GM19463 (cell line): ENCODE results near the gene EVPLL.
"Not testable (repeated sequence)": the region's sequence is repeated elsewhere in the genome, so short reads cannot be mapped to it uniquely, and the experiment has no call there.

Source experiments
- ATAC-seq: cut with Tn5 transposase; IDR thresholded peaks from one replicate; pipeline ENCODE4 v1.9.1; 2021; ENCODE audit warnings: mild to moderate bottlenecking, moderate library complexity; ENCODE audit not compliant: unreplicated experiment

The EVPLL gene

DNA sequence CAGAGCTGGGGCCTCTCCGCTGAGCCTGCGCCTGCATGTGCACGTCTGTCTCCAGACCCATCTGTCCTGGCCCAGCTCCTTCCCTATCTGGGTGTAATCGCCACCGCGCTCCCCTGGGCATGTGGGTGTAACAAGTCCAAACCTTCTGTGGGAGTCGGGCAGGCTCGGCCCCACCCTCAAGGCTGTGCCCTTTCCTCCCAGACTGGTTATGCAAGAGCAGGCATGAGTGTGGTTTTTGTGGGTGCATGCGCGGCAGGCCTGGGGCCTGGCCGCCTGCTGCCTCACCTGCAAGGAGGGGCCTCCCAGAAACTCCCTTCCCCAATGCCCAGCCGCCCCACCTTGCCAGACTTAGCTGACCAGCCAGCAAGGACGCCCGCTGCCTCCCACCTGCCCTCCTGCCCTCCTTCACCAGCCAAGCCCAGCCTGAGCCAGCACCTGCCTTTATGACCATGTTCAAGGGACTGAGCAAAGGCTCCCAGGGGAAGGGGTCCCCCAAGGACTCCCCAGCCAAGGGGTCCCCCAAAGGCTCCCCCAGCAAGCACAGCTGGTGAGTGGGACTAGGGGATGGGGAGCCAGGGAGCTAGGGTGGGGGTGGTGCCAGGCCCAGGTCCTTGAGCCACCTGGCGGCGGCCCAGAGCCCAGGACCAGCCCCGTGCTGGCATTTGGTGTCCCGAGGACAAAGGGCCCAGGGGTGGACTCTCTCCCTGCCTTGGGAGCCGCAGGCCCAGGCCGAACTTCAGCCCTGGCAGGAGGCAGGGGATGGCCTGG lies at the start of gene EVPLL:
Gene EVPLL, plus strand, starts transcription at position 342 of the 768 bp plus-strand sequence. CDS start 3,160 bp downstream, outside the sequence.
- ATAC-seq = no peak

DNA sequence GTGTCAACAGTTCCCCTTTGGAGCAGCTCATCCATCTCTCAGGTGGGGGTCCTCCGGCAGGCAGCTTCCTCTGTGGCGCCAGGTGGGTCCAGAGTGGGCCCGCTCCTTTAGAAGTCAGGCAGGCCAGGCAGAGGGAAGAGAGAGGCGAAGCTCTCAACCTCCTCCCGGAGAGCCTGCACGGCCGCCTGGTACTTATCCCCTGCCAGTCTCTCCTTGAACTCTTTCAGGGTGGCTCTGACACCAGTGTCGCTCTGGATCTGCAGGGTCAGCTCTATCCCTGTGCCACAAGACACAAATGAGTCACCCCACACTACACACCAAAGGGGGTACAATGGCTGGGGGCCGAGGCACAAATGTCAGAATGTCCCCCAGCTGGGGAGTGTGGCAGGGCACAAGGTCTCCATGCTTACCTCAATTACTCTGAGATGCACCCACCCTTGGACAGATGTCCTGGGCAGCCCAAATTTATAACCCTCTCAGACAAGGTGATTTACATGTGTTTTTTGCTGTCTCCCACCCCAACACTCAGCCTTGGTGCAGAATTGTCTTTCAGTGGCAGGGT lies 48.9 kb upstream of the EVPLL start:
- no peak for ATAC-seq

DNA sequence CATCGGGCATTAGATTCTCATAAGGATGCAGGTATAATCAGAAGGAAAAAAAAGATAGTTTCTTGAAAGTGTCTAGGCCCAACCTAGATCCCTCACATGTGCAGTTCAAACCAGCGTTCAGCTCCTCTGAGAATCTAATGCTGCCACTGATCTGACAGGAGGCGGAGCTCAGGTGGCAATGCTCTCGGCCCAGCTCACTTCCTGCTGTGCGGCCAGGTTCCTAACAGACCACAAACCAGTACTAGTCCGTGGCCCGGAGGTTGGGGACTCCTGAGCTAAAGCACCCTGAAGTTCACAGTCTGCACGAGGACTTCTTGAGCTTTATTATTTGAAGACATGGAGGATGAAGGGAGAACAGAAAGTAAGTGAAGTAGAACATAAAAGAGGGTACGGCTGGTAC lies 45.7 kb upstream of the EVPLL start:
- no peak for ATAC-seq

DNA sequence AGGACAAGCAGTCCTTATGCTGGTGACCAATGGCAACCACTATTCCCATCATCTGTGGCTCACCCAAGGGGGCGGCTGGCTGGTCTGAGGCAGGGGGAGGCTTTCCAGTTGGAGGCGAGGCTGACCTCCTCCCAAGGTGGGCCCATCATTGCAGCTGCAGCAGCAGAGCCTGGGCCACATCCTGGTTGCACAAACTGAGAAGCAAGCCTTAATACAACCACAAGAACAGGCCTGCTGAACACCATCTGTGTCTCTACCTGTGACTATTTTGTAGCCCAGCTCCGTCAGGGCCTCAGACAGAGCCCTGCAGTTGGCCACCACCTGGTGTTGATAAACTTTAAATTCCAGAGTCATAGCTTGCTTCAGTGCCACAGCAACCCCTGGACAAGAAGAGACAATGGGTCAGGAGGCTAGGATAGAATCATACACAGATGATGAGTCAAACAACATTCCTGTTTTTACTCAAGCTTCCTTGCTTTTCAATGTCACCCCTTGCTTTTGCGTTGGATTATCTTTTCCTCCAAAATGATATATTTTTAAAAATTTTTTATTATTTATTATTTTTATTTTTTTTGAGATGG lies 44.6 kb upstream of the EVPLL start:
- ATAC-seq = no peak

DNA sequence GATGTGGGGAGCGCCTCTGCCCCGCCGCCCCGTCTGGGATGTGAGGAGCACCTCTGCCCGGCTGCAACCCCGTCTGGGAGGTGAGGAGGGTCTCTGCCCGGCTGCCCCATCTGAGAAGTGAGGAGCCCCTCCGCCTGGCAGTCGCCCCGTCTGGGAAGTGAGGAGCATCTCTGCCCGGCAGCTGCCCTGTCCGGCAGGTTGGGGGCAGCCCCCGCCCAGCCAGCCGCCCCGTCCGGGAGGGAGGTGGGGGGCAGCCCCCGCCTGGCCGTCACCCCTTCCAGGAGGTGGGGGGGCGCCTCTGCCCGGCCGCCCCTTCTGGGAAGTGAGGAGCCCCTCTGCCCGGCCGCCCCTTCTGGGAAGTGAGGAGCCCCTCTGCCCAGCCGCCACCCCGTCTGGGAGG lies 39.4 kb upstream of the EVPLL start:
- not testable (repeated sequence) for ATAC-seq

DNA sequence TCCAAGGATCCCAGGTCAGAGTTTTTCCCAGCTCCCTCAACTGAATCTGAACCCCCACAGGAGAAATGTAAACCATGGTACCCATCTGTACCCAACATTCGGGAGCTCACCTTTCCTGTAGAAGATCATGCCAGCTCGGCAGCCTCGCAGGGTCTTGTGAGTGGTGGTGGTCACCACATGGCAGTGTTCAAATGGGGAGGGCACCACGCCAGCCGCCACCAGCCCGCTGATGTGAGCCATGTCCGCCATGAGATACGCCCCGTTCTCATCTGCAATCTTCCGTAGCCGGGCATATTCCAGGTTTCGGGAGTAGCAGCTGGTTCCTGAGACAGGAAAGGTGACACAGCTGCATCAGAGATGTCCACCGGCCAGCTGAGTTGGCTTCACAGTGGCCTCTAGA lies 37.6 kb upstream of the EVPLL start:
- ATAC-seq = no peak

DNA sequence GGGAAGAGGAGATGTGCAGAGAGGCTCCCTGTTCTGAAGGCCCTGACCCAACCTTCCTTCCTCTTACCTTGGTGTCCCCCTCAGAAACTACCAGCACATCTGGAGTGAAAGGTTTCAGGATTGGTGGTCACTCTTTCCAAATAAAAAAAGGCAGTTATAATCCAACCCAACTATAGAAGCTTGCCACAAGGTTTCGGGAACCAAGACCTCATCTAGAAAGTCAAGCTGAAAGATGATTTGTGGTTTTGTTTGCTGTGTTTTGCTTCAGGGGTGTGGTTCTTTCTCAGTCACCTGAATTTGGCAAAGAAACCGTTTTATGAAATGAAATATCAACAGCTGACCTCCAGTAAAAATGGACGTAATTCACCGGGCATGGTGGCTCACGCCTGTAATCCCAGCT lies 33.6 kb upstream of the EVPLL start:
- no peak for ATAC-seq

DNA sequence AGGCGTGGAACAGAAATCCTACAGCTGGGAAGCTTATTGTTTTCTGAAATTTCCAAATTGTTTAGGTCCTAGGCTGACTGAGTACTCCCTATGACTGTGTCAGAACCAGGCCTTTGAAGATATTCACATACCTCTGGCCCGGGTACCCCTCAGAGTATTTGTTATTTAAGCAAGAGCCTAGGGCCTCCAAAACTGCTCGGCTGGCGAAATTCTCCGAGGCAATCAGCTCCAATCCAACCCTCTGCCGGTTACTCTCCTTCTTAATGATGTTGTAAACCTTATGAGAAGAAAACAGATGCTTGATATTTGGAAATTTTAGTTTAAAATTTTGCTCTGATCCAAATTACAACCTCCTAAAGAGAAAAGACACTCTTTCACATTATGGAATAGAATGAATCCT lies 24.0 kb upstream of the EVPLL start:
- no peak for ATAC-seq

DNA sequence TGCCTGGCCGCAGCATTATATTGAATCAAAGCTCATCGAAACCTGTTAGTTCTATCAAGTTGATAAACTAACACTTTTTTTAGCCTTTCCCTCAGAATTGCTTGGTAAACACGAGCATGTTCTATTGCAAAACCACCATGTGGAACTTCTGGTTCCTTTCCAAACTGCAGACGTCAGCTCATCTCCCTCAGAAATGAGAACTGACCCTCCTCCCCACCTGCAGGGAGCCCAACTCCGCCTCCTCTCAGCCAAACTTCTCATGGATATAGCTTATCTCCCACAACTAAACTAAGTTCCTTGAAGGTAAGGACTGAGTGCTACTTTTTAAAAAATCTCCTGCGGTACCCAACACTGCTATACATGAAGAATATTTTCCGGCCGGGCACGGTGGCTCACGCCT lies 21.0 kb upstream of the EVPLL start:
- ATAC-seq = no peak

DNA sequence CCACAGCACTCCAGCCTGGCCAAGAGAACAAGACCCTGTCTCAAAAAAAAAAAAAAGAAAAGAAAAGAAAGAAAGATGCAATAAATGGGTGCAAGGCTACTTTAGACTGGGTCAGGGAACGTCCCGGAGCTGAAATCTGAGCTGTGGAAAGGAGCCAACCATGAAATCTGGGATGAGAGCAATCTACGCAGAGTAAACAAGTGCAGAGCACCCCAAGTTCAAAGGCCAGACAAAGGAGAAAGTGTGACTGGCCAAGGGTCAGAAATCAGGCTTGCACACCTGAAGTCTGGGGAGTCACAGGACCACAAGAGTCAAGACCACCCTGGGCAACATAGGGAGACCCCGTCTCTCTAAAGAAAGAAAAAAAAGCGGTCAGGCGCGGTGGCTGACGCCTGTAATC lies 17.1 kb upstream of the EVPLL start:
- ATAC-seq = no peak

DNA sequence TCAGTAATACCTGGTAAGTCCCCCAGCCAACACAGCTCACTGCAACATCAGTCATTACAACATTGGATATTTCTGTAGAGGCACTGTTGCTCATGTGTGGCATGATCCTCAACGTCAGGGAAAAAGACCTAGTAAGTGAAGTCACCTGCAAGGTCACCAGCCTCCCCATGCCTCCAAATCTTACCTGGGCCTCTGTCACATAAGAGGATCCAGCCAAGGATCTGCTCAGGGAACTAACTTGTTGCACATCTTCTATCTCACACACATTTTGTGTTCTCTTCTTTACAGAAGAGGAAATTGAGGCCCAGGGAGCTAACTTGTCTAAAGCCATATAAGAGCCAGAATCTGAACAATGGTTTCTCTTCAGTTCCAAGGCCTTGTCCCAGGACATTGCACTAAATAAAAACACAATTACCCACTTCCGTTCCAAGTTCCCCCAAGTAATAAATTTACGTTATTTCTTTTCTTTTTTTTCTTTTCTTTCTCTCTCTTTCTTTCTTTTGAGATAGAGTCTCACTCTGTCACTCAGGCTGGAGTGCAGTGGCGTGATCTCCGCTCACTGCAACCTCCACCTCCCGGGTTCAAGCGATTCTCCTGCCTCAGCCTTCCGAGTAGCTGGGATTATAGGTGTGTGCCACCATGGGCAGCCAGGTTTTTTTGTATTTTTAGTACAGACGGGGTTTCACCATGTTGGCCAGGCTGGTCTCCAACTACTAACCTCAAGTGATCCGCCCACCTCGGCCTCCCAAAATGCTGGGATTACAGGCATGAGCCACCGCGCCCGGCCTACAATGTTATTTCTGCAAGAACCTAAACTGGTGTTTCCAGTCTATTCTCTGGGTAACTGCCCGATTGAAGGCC lies 15.5 kb upstream of the EVPLL start:
- no peak for ATAC-seq

DNA sequence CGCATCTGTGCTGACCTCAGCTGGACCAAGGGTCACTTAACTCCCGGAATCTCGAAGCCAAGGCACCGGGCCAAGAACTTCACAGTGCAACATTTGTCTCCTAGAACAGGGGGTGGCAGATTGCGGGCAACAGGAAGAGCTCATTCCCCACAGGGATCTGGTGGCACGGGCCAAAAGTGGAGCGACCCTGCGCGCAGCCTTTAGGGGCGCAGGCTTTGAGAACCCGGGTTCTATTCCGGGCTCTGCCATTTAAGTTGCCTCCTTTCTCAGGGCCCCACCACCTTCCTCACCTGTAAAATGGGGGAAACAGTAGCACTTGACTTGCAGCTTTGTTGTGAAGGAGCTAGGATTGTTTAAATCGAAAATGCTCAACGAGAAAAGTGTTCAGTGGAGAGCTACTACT lies 14.9 kb upstream of the EVPLL start:
- ATAC-seq = no peak

DNA sequence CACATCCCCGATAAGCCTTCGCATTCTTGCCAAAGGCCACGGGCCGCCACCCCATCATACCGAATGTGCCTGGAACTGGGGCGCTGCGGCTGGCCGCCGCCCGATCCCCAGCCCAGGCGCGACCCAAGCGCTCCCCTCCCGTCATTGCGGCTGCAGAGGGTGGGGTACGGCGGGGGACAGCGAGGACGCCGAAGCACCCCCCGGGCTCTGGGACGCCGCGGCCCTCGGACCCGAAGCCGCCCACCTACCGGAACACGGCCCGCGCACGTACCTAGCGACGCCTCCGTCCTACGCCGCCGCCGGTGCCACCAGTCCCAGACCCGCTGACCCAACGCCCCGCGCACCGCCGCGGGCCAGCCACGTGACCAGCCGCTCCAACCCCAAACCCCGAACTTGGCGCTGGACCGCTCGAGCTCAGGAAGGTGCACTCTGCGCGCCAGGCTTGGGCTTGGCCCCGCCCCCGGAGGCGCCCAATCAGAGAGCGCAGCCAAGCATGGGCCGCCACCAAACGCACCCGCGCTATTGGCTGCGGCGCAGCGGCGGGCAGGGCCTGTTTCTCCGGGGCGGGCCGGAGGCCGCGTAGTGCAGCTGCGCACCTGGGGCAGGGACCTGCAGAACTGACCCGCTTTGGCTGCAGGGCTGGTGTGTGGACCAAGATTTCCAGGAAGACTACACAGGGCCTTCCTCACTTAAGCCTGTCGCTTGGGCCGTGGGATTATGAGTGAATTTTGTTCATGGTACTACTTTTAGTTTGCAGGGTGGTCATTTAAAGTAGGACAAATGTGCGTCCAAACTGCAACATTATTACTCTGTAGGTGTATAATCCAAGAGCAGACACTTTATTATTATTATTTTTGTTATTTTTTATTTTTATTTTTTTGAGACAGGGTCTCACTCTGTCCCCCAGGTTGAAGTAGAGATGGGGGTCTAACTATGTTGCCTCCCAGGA lies 14.2 kb upstream of the EVPLL start, which contains the start of gene SHMT1:
Gene SHMT1, minus strand, starts transcription at position 450 of the 949 bp plus-strand sequence. CDS start 7,569 bp downstream, outside the sequence.
- ATAC-seq = peak; percentile 97

DNA sequence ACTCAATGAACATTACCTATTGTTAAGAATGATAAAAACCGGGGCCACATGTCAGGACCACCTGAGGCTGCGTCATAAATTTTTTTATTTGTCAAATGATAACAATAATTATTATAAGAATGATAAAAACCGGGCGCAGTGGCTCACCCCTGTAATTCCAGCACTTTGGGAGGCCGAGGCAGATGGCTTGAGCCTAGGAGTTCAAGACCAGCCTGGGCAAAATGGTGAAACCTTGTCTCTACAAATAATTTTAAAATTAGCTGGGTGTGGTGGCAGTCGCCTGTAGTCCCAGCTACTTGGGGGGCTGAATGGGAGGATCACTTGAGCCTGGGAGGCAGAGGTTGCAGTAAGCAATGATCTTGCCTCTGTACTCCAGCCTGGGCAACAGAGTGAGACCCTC lies 13.4 kb upstream of the EVPLL start:
- ATAC-seq = no peak

DNA sequence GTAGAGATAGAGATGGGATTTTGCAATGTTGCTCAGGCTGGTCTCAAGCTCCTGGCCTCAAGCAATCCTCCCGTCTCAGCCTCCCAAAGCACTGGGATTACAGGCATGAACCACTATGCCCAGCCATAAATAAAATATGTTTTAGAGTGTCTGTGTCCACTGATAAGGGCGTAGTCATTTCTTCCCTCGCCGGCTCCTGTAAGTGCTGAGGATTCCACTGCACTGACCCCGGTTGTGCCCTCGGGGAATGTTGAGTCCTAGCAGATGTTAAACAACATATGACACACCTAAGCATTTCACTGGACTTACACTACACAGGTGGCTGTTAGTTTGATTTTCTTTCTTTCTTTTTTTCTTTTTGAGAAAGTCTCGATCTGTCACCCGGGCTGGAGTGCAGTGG lies 8.6 kb upstream of the EVPLL start:
- no peak for ATAC-seq

DNA sequence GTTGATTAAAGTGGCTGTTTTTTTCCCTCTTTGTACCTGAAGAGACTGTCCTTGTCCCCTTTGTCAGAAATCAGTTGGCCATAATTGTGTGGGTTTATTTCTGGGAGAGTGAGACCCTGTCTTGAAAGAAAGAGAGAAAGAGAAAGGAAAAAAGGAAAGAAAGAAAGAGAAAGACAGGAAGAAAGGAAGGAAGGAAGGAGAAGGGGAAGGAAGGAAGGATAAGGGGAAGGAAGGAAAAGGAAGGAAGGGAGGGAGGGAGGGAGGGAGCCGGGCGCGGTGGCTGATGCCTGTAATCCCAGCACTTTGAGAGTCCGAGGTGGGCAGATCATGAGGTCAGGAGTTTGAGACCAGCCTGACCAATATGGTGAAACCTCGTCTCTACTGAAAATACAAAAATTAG lies 6.8 kb upstream of the EVPLL start:
- ATAC-seq = no peak

DNA sequence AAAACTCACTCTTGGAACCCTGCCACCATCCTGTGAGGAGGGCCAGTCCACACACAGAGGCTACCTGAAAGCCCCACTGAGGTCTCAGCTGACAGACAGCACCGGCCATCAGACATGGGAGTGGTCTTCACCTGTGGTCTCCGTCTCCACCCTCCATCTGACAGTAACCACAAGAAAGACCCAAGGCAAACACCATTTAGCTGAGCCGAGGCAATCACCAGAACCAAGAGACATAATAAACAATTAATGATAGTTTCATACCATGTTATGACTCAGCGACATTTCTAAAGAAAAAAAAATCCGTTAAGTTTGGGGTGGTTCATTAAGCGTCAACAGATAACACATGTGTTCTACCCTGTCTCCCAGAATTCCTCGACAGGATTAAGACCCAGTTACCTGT lies 6.1 kb upstream of the EVPLL start:
- ATAC-seq = no peak

DNA sequence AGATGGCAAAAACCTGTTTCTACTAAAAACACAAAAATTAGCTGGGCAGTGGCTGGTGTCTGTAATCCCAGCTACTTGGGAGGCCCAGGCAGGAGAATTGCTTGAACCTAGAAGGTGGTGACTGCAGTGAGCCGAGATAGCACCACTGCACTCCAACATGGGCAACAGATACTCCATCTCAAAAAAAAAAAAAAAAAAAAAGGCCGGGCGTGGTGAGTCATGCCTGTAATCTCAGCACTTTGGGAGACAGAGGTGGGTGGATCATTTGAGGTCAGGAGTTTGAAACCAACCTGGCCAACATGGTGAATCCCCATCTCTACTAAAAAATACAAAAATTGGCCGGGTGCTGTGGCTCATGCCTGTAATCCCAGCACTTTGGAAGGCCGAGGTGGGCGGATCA lies 4.4 kb upstream of the EVPLL start:
- ATAC-seq = not testable (repeated sequence)

DNA sequence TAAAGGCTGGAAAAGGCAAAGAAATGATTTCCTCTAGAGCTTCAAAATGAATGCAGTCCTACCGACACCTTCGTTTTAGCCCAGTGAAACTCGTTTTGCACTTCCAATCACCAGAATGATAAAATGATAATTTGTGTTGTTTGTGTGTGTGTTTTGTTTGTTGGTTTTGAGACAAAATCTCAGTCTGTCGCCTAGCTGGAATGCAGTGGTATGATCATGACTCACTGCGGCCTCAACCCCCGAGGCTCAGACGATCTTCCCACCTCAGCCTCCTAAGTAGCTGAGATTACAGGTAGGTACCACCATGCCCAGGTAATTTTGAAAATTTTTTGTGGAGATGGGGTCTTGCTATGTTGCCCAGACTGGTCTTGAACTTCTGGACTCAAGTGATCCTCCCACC lies 3.4 kb upstream of the EVPLL start:
- ATAC-seq = no peak

DNA sequence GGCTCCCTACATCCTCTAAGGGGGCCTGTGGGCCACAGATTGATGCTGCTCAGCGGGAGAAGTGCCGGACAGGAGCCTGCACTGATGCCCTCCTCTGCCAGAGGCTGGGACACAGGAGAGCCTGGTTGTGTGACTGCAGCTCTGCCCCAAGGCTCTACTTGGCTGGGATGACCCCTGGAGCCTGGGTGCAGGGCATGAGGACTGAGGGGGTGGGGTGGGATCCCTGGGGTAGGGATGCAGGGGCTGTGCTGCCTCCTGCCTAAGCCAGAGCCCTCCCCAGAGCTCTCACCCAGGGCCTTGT lies 577 bp downstream of the EVPLL start:
- no peak for ATAC-seq
